GM18858 (cell line): ENCODE measurements around the gene D2HGDH.

Source experiments
- ATAC-seq: cut with Tn5 transposase; IDR thresholded peaks from one replicate; pipeline ENCODE4 v1.9.1; 2021; ENCODE audit not compliant: unreplicated experiment

D2HGDH gene

GRCh38 chr2:241734467-241735208, at the start of gene D2HGDH:
TSS of gene D2HGDH (plus strand) at chr2:241734630. CDS start at chr2:241735225, 595 bp downstream.
- no peak for ATAC-seq

- peak; percentile 10 for ATAC-seq
Observed at GRCh38 chr2:241686324-241686649, 48.1 kb upstream of the D2HGDH start.

GRCh38 chr2:241686650-241687425, 47.6 kb upstream of the D2HGDH start, which contains the start of gene DTYMK:
TSS of gene DTYMK (minus strand) at chr2:241686815. CDS start at chr2:241686783, 32 bp downstream.
- peak; percentile 84 for ATAC-seq

- ATAC-seq, result no peak
Observed at GRCh38 chr2:241689306-241689705, 45.1 kb upstream of the D2HGDH start.

GRCh38 chr2:241690202-241690717, 44.2 kb upstream of the D2HGDH start:
- no peak for ATAC-seq

GRCh38 chr2:241692448-241692847, 42.0 kb upstream of the D2HGDH start:
- no peak for ATAC-seq

GRCh38 chr2:241695651-241696050, 38.8 kb upstream of the D2HGDH start:
- ATAC-seq, result no peak

- ATAC-seq, result no peak
Observed at GRCh38 chr2:241701149-241701398, 33.4 kb upstream of the D2HGDH start.

- ATAC-seq, result peak; percentile 31
Observed at GRCh38 chr2:241701399-241702154, 32.9 kb upstream of the D2HGDH start, which contains the start of gene ING5. TSS of gene ING5 (plus strand) at chr2:241702039. CDS start at chr2:241702066, 27 bp downstream.

- peak; percentile 64 for ATAC-seq
Observed at GRCh38 chr2:241702155-241703031, 32.0 kb upstream of the D2HGDH start.

- ATAC-seq, result no peak
Observed at GRCh38 chr2:241703032-241703604, 31.3 kb upstream of the D2HGDH start.

- no peak for ATAC-seq
Observed at GRCh38 chr2:241706537-241706936, 27.9 kb upstream of the D2HGDH start.

- no peak for ATAC-seq
Observed at GRCh38 chr2:241708879-241709278, 25.6 kb upstream of the D2HGDH start.

GRCh38 chr2:241719093-241719492, 15.3 kb upstream of the D2HGDH start:
- ATAC-seq, result no peak

- no peak for ATAC-seq
Observed at GRCh38 chr2:241720099-241720498, 14.3 kb upstream of the D2HGDH start.

- no peak for ATAC-seq
Observed at GRCh38 chr2:241720560-241720959, 13.9 kb upstream of the D2HGDH start.

- no peak for ATAC-seq
Observed at GRCh38 chr2:241721852-241722251, 12.6 kb upstream of the D2HGDH start.

- no peak for ATAC-seq
Observed at GRCh38 chr2:241722896-241723454, 11.5 kb upstream of the D2HGDH start.

- ATAC-seq, result no peak
Observed at GRCh38 chr2:241724259-241724974, 10.0 kb upstream of the D2HGDH start.
